GM12878 (cell line): ENCODE data around the gene PARP16. TPM values are rescaled to one million over a fixed set of nuclear protein-coding genes. Genes with fewer than 3 reads are reported as not detected.

Source experiments
- ATAC-seq: fragments of 200-7000 bp; cut with Tn5 transposase; 3 replicates; pipeline ENCODE4 v1.9.1; 2020; ENCODE audit warnings: mild to moderate bottlenecking, moderate library complexity
- BruUV-seq: library from RNA; stranded (reverse); fragments of 400-500 nt; replicated peaks from 2 replicates; lab custom pipeline; 2021; lab: Mats Ljungman, UMichigan
- CTCF ChIA-PET: fragments of 300-600 bp; sonication (Branson Sonifier 250); formaldehyde crosslinking; extraction: SDS; loops from one replicate; lab custom pipeline; 2021; ENCODE audit warnings: inconsistent platforms; lab: Yijun Ruan, JAX
- POLR2A ChIA-PET: fragments of 350-600 bp; formaldehyde crosslinking; extraction: SDS; loops from one replicate; lab custom pipeline; 2021; ENCODE audit warnings: inconsistent platforms; lab: Charles Lee
- RAD21 ChIA-PET: fragments of 300-600 bp; sonication (Branson Sonifier 250); formaldehyde crosslinking; loops from one replicate; lab custom pipeline; 2023; ENCODE audit warnings: antibody characterized with exemption; ENCODE audit not compliant: unreplicated experiment; lab: Charles Lee
- SMC1A ChIA-PET: fragments of 300-600 bp; sonication (Branson Sonifier 250); formaldehyde crosslinking; loops from one replicate; lab custom pipeline; 2023; ENCODE audit not compliant: unreplicated experiment, uncharacterized antibody; lab: Charles Lee
- DNase-seq: peaks from one replicate; pipeline ENCODE4 v3.0.0-alpha.2; 2011; ENCODE audit warnings: low read depth, low spot score
- FAIRE-seq: peaks from 3 replicates; lab custom pipeline; 2011; peaks lifted over from hg19 to GRCh38; lab: Jason Lieb, UNC
- H2AFZ ChIP-seq: 2 replicates; pipeline ENCODE4 v1.6.0; 2011; ENCODE audit warnings: low read depth, low read length, control low read depth; ENCODE audit not compliant: control insufficient read depth
- H3K27ac ChIP-seq: 2 replicates; pipeline ENCODE4 v1.5.1; 2011; ENCODE audit warnings: control low read depth; ENCODE audit not compliant: control insufficient read depth, insufficient read depth
- H3K27me3 ChIP-seq, 2 experiments: replicated peaks in 1 of 2; 2 replicates each; pipeline versions ENCODE4 v1.6.0 to v1.6.1; 2011; ENCODE audit warnings: low read length in 1 of 2; ENCODE audit not compliant: control insufficient read depth in 2 of 2, insufficient read depth in 2 of 2
- H3K36me3 ChIP-seq, 2 experiments: 2 replicates each; pipeline ENCODE4 v1.5.1; 2011; ENCODE audit warnings: low read length in 1 of 2; ENCODE audit not compliant: control insufficient read depth in 2 of 2, insufficient read depth in 2 of 2
- H3K4me1 ChIP-seq: 2 replicates; pipeline ENCODE4 v1.6.1; 2011; ENCODE audit warnings: mild to moderate bottlenecking, low read length, moderate library complexity, mixed read lengths; ENCODE audit not compliant: control insufficient read depth, insufficient read depth
- H3K4me2 ChIP-seq: 2 replicates; pipeline ENCODE4 v1.6.0; 2011; ENCODE audit warnings: control low read depth; ENCODE audit not compliant: control insufficient read depth, insufficient read depth
- H3K4me3 ChIP-seq: fragments of 200-600 bp; sonication (generic); 2 replicates; pipeline ENCODE4 v1.5.1; 2016
- H3K79me2 ChIP-seq: 2 replicates; pipeline ENCODE4 v1.6.0; 2011; ENCODE audit warnings: low read length; ENCODE audit not compliant: control insufficient read depth, insufficient read depth
- H3K9ac ChIP-seq: 2 replicates; pipeline ENCODE4 v1.8.0; 2011; ENCODE audit warnings: low read length, control low read depth, mixed read lengths; ENCODE audit not compliant: control insufficient read depth, insufficient read depth
- H3K9me3 ChIP-seq: replicated peaks from 3 replicates; pipeline ENCODE4 v1.5.1; 2011; ENCODE audit warnings: mild to moderate bottlenecking, low read length; ENCODE audit not compliant: control insufficient read depth, insufficient read depth
- H4K20me1 ChIP-seq: 2 replicates; pipeline ENCODE4 v1.6.0; 2011; ENCODE audit not compliant: control insufficient read depth, insufficient read depth
- BACH1 ChIP-seq: fragments of 450-650 bp; IDR thresholded peaks from 2 replicates; pipeline ENCODE4 v1.6.1; 2017; ENCODE audit warnings: mild to moderate bottlenecking, borderline replicate concordance
- CHD4 ChIP-seq: fragments of 200-600 bp; sonication (generic); IDR thresholded peaks from 2 replicates; pipeline ENCODE4 v1.6.1; 2016; ENCODE audit warnings: mild to moderate bottlenecking
- JUND ChIP-seq: IDR thresholded peaks from 2 replicates; pipeline ENCODE4 v1.6.1; 2012; ENCODE audit warnings: low read depth, mild to moderate bottlenecking, low read length, improper control_type of control experiment, moderate library complexity
- POLR2AphosphoS5 ChIP-seq: IDR thresholded peaks from 2 replicates; pipeline ENCODE4 v1.6.1; 2011; ENCODE audit warnings: mild to moderate bottlenecking, low read length, inconsistent platforms
- POU2F2 ChIP-seq: IDR thresholded peaks from 3 replicates; pipeline ENCODE4 v1.6.1; 2011; ENCODE audit warnings: low read depth, mild to moderate bottlenecking, low read length, borderline replicate concordance
- RAD21 ChIP-seq: IDR thresholded peaks from 2 replicates; pipeline ENCODE4 v1.6.1; 2011; ENCODE audit warnings: mild to moderate bottlenecking, low read depth, low read length, moderate library complexity; ENCODE audit not compliant: insufficient read depth
- RAD51 ChIP-seq: fragments of 450-650 bp; IDR thresholded peaks from 2 replicates; pipeline ENCODE4 v1.6.1; 2016; ENCODE audit warnings: moderate library complexity, mild to moderate bottlenecking, inconsistent platforms
- SIN3A ChIP-seq: IDR thresholded peaks from 2 replicates; pipeline ENCODE4 v1.6.1; 2012; ENCODE audit warnings: low read depth, low read length, improper control_type of control experiment
- SMARCA5 ChIP-seq: fragments of 450-650 bp; IDR thresholded peaks from 2 replicates; pipeline ENCODE4 v1.6.1; 2017; ENCODE audit warnings: mild to moderate bottlenecking
- ZZZ3 ChIP-seq: IDR thresholded peaks from 2 replicates; pipeline ENCODE4 v1.6.1; 2011; ENCODE audit warnings: low read depth; ENCODE audit not compliant: control insufficient read depth, insufficient read length
- WGBS: methylation state at CpG from one replicate; pipeline ENCODE4 v1.1.6; 2016; ENCODE audit warnings: low lambda C conversion rate; ENCODE audit not compliant: insufficient replicate concordance, insufficient coverage; ENCODE audit errors: missing lambda C conversion rate; 5-methylcytosine and 5-hydroxymethylcytosine counted together
- in situ Hi-C: fragments of 300-500 bp; cut with MboI; formaldehyde crosslinking; loops from 9 replicates; pipeline ENCODE4 v1.14.3; 2018; ENCODE audit warnings: mixed read lengths
- intact Hi-C: fragments of 100-400 bp; cut with micrococcal nuclease; formaldehyde crosslinking; loops from one replicate; pipeline ENCODE4 v1.14.2; 2022; ENCODE audit not compliant: unreplicated experiment
- polyA plus RNA-seq, 11 experiments: library from polyadenylated mRNA; depleted of rRNA in 4 of 11; unstranded in 6 of 11; stranded (reverse) in 5 of 11; fragments of >200 nt; fragmentation: Nextera tagmentation in 4 of 11; fragmentation: Illumina TruSeq in 1 of 11; extraction: Ambion mirVana in 4 of 11; extraction: Trizol in 1 of 11; gene quantifications; 1 replicate in 1 of 11; 2 replicates in 10 of 11; pipeline versions ENCODE4 v1.2.1 to v1.2.3, GENCODE V29; 2011 to 2016; ENCODE audit warnings: inconsistent platforms in 2 of 11, missing spikeins in 2 of 11, low read depth in 1 of 11
- total RNA-seq, 4 experiments: library from RNA; depleted of rRNA in 3 of 4; stranded (reverse); fragments of >200 nt in 3 of 4; fragmentation: Illumina TruSeq in 1 of 4; extraction: Trizol in 1 of 4; gene quantifications; 2 replicates each; pipeline versions ENCODE4 v1.2.1 to v1.2.3, GENCODE V29; 2013 to 2021
- TF ChIP-seq, protein P1 (sequence below): fragments of 450-650 bp; IDR thresholded peaks from 2 replicates; pipeline ENCODE4 v1.6.1; 2017; ENCODE audit warnings: mild to moderate bottlenecking, moderate library complexity

PARP16 gene
- total and polyA plus RNA-seq, 10 of the 15 experiments (the other 5 are each of a cell fraction or from before 2014, with no cell fraction given) = 4.9 to 15.7 (median 9.9) TPM

DNA sequence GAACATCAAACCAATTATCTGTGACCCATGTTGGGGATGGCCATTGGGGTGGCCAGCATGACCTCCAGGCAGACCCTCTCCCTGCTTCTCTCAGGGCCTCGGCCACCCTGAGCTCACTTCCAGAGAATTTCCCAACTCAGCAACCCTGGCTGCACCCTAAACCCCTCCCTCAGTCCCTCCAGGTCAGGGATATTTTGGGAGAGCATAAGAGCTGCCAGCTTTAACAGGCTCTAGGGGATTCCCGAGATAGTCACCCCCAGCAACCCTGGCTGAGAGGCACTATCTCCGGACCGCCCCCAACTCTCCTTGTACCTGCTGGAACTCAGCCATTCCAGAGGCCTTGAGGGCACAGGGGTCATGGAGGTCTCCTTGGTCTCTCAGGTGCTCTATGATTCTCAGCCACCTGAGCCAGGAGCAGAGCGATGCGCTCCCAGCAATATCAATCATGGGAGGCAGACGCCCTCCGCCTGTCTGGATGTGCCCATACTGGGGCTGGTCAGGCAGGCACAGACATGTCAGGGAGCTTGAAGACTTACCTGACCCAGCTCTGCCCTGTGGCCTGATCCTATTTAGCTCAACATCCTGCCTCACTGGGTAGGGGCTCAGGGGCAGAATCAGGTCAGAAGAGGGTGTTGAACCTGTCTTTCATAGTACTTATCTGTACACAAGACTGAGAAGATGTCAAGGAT is 40.5 kb downstream of the PARP16 start:
- Histone ChIP-seq H3K79me2 (no peaks in the 10 kb centered on the region), H3K9me3 (no peaks in the 10 kb centered on the region), H3K4me2 (no peak overlapping the region), H3K27ac (no peak overlapping the region), H4K20me1 (no peaks in the 10 kb centered on the region), H3K4me3 (no peak overlapping the region), H3K9ac (no peak overlapping the region), H3K36me3 (no peaks in the 10 kb centered on the region), H3K27me3 (no peaks in the 10 kb centered on the region), H2AFZ (no peak overlapping the region), H3K4me1 (peaks cover 11% of the 10 kb centered on the region)
- no peak for TF ChIP-seq JUND
- TF ChIP-seq RAD21 = no peak
- no peak for TF ChIP-seq RAD51
- no peak for TF ChIP-seq SIN3A
- no peak for TF ChIP-seq POLR2AphosphoS5
- no peak for TF ChIP-seq CHD4
- TF ChIP-seq BACH1 = no peak
- TF ChIP-seq POU2F2 = no peak
- TF ChIP-seq, protein P1, sequence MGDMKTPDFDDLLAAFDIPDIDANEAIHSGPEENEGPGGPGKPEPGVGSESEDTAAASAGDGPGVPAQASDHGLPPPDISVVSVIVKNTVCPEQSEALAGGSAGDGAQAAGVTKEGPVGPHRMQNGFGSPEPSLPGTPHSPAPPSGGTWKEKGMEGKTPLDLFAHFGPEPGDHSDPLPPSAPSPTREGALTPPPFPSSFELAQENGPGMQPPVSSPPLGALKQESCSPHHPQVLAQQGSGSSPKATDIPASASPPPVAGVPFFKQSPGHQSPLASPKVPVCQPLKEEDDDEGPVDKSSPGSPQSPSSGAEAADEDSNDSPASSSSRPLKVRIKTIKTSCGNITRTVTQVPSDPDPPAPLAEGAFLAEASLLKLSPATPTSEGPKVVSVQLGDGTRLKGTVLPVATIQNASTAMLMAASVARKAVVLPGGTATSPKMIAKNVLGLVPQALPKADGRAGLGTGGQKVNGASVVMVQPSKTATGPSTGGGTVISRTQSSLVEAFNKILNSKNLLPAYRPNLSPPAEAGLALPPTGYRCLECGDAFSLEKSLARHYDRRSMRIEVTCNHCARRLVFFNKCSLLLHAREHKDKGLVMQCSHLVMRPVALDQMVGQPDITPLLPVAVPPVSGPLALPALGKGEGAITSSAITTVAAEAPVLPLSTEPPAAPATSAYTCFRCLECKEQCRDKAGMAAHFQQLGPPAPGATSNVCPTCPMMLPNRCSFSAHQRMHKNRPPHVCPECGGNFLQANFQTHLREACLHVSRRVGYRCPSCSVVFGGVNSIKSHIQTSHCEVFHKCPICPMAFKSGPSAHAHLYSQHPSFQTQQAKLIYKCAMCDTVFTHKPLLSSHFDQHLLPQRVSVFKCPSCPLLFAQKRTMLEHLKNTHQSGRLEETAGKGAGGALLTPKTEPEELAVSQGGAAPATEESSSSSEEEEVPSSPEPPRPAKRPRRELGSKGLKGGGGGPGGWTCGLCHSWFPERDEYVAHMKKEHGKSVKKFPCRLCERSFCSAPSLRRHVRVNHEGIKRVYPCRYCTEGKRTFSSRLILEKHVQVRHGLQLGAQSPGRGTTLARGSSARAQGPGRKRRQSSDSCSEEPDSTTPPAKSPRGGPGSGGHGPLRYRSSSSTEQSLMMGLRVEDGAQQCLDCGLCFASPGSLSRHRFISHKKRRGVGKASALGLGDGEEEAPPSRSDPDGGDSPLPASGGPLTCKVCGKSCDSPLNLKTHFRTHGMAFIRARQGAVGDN = no peak
- TF ChIP-seq SMARCA5 = no peak
- no peak for TF ChIP-seq ZZZ3
- BruUV-seq = no TSS peak
- WGBS = 97% methylated on average over 8 of the region's 8 CpGs
- FAIRE-seq = no peak
- intact Hi-C loops (no loop called here), in situ Hi-C loops (no loop called here)
- DNase-seq = no peak
- no peak for ATAC-seq
- ChIA-PET RAD21 (interaction anchor here (1.4 kb wide), 1 partner anchor 11 kb away, joined by 3 read pairs; no protein-coding TSS in a partner anchor), POLR2A (interaction anchor here (0.5 kb wide), 1 partner anchor 60 kb away, joined by 4 read pairs; no protein-coding TSS in a partner anchor), CTCF (interaction anchor here (1.1 to 1.4 kb wide), 3 partner anchors 26 to 60 kb away, joined by 3 to 5 read pairs (median 3); no protein-coding TSS in a partner anchor), SMC1A (interaction anchor here (0.7 to 1.4 kb wide), 3 partner anchors 12 to 145 kb away, joined by 3 read pairs; no protein-coding TSS in a partner anchor)
